Kidney (tissue), 14 donors: Measurements from ENCODE around the gene KANSL1L. TPM values are rescaled to one million over a fixed set of nuclear protein-coding genes. Genes with fewer than 3 reads are reported as not detected.
A peak's percentile ranks its signal among the peaks of the same experiment; 100 is the strongest.

Source experiments
- DNase-seq, 5 donors: peaks; one replicate each; pipeline ENCODE4 v3.0.0-alpha.2; 2013 to 2020
- FAIRE-seq: peaks from 2 replicates; lab custom pipeline; 2012; peaks lifted over from hg19 to GRCh38; lab: Jason Lieb, UNC
- H3K27ac ChIP-seq, 2 donors: one replicate each; pipeline ENCODE4 v1.7.0; 2013; ENCODE audit warnings: low read depth in 2 of 2, low read length in 2 of 2, inconsistent platforms in 1 of 2
- H3K27me3 ChIP-seq: one replicate; pipeline ENCODE4 v1.7.1; 2013; ENCODE audit warnings: low read length, inconsistent platforms; ENCODE audit not compliant: control insufficient read depth, insufficient read depth
- H3K36me3 ChIP-seq, 3 donors: one replicate each; pipeline versions ENCODE4 v1.7.0 to v1.7.1; 2013; ENCODE audit warnings: low read length in 3 of 3, control low read depth in 1 of 3, inconsistent platforms in 1 of 3; ENCODE audit not compliant: insufficient read depth in 3 of 3, control insufficient read depth in 2 of 3
- H3K4me1 ChIP-seq, 3 donors: one replicate each; pipeline versions ENCODE4 v1.7.0 to v1.7.1; 2013; ENCODE audit warnings: low read length in 3 of 3, inconsistent platforms in 1 of 3, low read depth in 1 of 3; ENCODE audit not compliant: control insufficient read depth in 2 of 3, insufficient read depth in 2 of 3
- H3K4me3 ChIP-seq, 3 donors: one replicate each; pipeline versions ENCODE4 v1.7.0 to v1.8.1; 2013; ENCODE audit warnings: low read length in 3 of 3, control low read depth in 1 of 3, inconsistent platforms in 1 of 3
- H3K9ac ChIP-seq, 3 donors: one replicate each; pipeline versions ENCODE4 v1.7.0 to v1.7.1; 2013; ENCODE audit warnings: low read length in 3 of 3, control low read depth in 1 of 3, inconsistent platforms in 1 of 3
- H3K9me3 ChIP-seq, 3 donors: one replicate each; pipeline versions ENCODE4 v1.7.0 to v1.7.1; 2013; ENCODE audit warnings: low read length in 3 of 3, control low read depth in 1 of 3, inconsistent platforms in 1 of 3; ENCODE audit not compliant: control insufficient read depth in 2 of 3, insufficient read depth in 1 of 3
- intact Hi-C: fragments of 100-400 bp; cut with DNase I; formaldehyde crosslinking; loops from one replicate; pipeline ENCODE4 v1.11.1; 2022
- polyA plus RNA-seq: library from polyadenylated mRNA; stranded (reverse); fragments of 350-450 nt; fragmentation: Illumina TruSeq; extraction: RNeasy Lipid Tissue Mini Kit (QIAGEN cat#74804); gene quantifications from one replicate; pipeline ENCODE4 v1.2.3, GENCODE V29; 2014; ENCODE audit warnings: low read depth, low replicate concordance; ENCODE audit not compliant: insufficient read depth
- total RNA-seq: library from RNA; stranded (reverse); fragmentation: NEBNext Ultra II Directional; extraction: Animal tissue kit (Norgen Biotek cat#: 25700); gene quantifications from one replicate; pipeline ENCODE4 v1.2.1, GENCODE V29; 2021
- TF ChIP-seq, protein P1 (sequence below): IDR thresholded peaks from 3 replicates; pipeline ENCODE4 v1.5.1; 2012; ENCODE audit warnings: mild to moderate bottlenecking, moderate library complexity, borderline replicate concordance; ENCODE audit not compliant: insufficient read depth; ENCODE audit errors: extremely low read depth
- donor health status: control.
- donor health status: control.
- donor health status: control.
- donor health status: control.
- donor health status: control.
- donor health status: DM: yes; HTN: yes; CAD: no.
- donor health status: Normal renal cell carcinoma (clear cell type).

The KANSL1L gene
- total and polyA plus RNA-seq, 2 donors from 2014 or later, result 11.6 to 65.4 TPM

DNA sequence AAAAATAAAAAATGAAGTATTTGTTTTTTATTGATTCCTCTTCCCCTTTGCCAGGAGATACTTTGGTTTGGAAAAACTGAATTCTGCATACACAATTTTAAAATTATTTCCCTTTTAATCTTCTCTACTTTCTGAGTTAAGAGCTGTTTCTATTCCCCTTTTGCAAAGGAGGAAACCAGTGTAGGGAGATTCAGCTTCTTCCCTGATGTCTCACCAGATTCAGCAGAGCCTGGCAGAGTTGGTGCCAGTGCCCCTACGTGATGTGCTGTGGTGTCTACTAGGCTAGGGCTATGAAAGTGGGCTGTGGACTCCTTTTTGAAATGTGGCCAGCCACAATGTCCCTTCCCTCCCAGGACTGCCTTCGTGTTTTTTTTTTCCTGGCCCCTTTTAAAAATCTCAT lies 166.3 kb downstream of the KANSL1L start:
- H3K4me3 ChIP-seq, result no peak overlapping the region
- no peak for FAIRE-seq

DNA sequence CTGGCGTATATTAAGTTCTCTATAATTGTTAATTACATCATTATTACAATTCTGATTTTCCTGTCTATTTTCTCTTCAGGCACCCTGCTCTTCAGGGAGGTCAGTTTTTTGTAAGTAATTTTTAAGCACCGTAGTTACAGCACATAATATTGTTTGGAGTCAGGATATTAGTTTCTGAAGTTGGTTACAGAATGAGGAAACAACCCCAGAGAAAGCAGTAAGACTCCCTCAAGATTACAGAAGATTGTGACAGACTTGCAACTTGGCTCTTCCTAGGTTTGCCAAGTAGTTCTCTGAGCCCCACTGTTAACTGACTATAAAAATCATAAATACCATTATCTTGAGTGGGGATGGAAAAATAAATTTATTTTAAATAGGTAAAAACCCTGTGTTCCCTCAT lies 167.8 kb downstream of the KANSL1L start:
- H3K4me3 ChIP-seq, result peak overlapping the region; percentile 79 to 93 (median 89)
- H3K27me3 ChIP-seq, result no peaks in the 10 kb centered on the region
- H3K9me3 ChIP-seq, result no peaks in the 10 kb centered on the region
- no peaks in the 10 kb centered on the region for H3K36me3 ChIP-seq
- H3K27ac ChIP-seq, result no peak overlapping the region
- intact Hi-C loops, result no loop called here
- FAIRE-seq (no peak), DNase-seq (no peak)
- H3K9ac ChIP-seq, result peak overlapping the region in 2 of 3 donors; percentile 82 to 90
- TF ChIP-seq, protein P1, sequence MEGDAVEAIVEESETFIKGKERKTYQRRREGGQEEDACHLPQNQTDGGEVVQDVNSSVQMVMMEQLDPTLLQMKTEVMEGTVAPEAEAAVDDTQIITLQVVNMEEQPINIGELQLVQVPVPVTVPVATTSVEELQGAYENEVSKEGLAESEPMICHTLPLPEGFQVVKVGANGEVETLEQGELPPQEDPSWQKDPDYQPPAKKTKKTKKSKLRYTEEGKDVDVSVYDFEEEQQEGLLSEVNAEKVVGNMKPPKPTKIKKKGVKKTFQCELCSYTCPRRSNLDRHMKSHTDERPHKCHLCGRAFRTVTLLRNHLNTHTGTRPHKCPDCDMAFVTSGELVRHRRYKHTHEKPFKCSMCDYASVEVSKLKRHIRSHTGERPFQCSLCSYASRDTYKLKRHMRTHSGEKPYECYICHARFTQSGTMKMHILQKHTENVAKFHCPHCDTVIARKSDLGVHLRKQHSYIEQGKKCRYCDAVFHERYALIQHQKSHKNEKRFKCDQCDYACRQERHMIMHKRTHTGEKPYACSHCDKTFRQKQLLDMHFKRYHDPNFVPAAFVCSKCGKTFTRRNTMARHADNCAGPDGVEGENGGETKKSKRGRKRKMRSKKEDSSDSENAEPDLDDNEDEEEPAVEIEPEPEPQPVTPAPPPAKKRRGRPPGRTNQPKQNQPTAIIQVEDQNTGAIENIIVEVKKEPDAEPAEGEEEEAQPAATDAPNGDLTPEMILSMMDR, result no peak
- peaks cover 7 to 12% (median 7%) of the 10 kb centered on the region in 3 donors for H3K4me1 ChIP-seq

More for the DNA sequence above, 166.3 kb downstream of the KANSL1L start:
- H3K9me3 ChIP-seq, result no peaks in the 10 kb centered on the region
- no peak for DNase-seq
- H3K36me3 ChIP-seq, result no peaks in the 10 kb centered on the region
- H3K27me3 ChIP-seq, result no peaks in the 10 kb centered on the region
- H3K9ac ChIP-seq, result no peak overlapping the region
- no peak overlapping the region for H3K27ac ChIP-seq
- TF ChIP-seq, protein P1, result no peak
- peaks cover 7 to 12% (median 7%) of the 10 kb centered on the region in 3 donors for H3K4me1 ChIP-seq
- intact Hi-C loops, result no loop called here

DNA sequence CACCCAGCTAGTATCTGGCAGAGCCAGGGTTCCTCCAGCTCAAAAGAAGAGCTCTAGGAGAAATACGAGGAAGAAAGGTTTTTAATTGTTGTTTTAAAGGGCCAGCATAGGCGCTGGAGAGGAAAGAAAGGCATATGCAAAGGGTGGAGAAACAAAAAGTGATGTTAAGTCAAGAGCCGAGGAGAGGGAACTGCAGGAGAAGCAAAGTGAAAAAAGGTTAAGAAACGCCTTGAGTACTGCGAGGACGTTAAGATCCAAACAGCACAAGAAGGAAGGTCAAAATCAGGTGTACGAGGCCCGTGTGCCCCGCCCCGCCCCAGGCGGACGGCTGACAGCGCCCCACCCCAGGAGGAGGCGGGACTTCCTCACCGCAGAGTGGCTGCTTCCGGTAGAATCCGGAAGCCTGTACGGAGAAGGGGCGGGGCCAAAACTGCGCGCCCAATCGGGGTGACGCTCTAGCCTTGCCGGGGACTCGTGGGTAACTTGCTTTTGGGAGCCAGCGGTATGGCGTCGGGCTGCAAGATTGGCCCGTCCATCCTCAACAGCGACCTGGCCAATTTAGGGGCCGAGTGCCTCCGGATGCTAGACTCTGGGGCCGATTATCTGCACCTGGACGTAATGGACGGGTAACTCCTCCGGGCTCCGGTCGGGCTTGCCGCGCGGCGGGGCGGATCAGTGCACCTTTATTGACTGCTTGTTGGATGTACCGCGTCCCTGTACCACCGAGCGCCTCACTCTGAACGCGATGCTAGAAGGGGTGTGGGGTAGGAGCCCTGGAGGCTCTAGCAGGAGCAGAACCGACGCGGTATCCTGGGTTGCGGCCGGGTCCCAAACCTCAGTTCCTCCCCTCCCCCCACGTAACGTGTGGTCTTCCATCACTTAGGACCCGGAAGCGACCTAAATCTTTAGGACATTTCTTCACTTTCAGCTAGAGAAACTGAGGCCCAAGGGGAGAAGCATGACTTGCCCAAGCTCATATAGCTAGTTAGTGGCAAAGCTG lies 168.8 kb downstream of the KANSL1L start, which contains the start of gene RPE:
Gene RPE, plus strand, starts transcription at position 481 of the 1,000 bp plus-strand sequence. Its CDS starts 24 bp downstream, at position 505.
- H3K9ac ChIP-seq, result peak within 1 kb of the TSS; percentile 62 to 90 (median 82)
- H3K4me1 ChIP-seq, result peaks cover 7 to 12% (median 7%) of the 10 kb centered on the region in 3 donors
- no peaks in the 10 kb centered on the region for H3K36me3 ChIP-seq
- H3K4me3 ChIP-seq, result peak within 1 kb of the TSS; percentile 79 to 93 (median 89)
- peak within 1 kb of the TSS; percentile 64 to 85 for H3K27ac ChIP-seq
- FAIRE-seq (peak; percentile 76), DNase-seq (peak; percentile 96 to 98 (median 97))
- TF ChIP-seq, protein P1, result no peak
- intact Hi-C loops, result no loop called here
- no peaks in the 10 kb centered on the region for H3K27me3 ChIP-seq
- no peaks in the 10 kb centered on the region for H3K9me3 ChIP-seq
